Measurements from ENCODE around the gene NAA80.
"Not testable (repeated sequence)": the region's sequence is repeated elsewhere in the genome, so short reads cannot be mapped to it uniquely, and the experiment has no call there.

Gene NAA80

GRCh38 chr3:50288387-50289007 is 10.7 kb downstream of the NAA80 start:
- DNase-seq, result peak; percentile 33

GRCh38 chr3:50287262-50287661 is 11.9 kb downstream of the NAA80 start:
- peak; percentile 38 for DNase-seq

GRCh38 chr3:50286322-50287227 is 12.6 kb downstream of the NAA80 start:
- peak; percentile 48 for DNase-seq

DNA sequence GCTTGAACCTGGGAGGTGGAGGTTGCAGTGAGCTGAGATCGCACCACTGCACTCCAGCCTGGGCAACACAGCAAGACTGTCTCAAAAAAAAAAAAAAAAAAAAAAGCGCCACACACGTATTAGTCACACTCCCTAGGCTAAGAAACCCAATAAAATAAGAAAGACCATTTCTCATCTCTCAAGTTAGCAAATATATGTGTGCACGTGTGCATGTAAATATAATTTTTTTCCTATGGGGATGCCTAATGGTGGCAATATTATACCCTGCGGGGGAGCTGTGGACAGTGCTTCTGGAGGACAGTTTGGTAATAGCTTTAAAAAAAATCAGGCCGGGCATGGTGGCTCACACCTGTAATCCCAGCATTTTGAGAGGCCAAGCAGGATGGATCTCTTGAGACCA is 15.1 kb downstream of the NAA80 start:
- DNase-seq, result peak; percentile 30

DNA sequence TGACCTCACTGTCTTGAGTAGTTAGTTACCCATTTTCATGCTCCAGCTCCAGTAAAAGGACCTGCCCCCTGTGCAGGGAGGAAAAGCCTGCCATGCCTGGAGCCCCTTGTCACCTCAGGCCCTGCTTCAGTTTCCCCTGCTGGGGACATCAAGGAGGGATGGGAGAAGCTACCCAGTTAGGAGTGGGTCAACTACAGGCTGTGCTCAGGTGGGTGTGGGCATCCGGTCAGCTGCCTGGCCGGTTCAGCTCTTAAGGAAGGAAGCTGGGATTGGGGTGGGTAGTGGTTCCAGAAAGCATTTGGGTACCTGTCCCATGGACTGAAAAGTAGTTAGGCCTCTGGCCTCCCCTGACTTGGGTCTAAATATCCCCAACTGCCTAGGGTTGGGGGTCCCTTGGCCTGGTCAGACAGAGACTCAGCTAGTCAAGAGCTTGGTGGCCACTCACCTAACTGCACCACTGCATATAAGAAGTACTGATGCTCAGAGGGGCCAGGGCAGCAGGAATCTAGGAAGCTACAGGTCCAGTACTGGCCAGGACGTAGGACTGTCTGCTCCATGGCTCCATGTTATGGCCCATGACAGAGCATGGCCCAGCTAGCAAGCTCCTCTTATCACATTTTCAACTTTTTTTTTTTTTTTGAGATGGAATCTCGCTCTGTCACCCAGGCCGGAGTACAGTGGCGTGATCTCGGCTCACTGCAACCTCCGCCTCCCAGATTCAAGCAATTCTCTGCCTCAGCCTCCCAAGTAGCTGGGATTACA is 19.8 kb downstream of the NAA80 start:
- DNase-seq, result no peak

DNA sequence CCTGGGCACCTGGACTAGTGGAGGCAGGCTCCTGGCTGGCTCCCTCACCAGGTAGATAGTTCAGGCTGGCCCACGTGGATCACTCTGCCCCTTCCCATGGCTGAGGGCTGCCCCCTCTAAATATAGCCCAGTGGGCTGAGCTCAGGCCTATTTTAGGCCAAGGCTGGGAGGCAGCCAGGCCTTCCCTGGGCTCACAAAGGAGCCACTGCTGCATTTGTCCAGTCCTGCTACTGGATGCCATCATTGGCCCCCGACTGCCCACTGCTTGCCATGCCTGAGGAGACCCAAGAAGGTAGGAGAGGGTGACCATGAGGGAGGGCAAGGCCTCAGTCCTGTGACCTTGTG is 20.4 kb downstream of the NAA80 start, which contains the start of gene LSMEM2:
TSS of gene LSMEM2 (plus strand) at position 208 of the 345 bp plus-strand sequence. CDS start at position 235, 27 bp downstream.
- no peak for DNase-seq

DNA sequence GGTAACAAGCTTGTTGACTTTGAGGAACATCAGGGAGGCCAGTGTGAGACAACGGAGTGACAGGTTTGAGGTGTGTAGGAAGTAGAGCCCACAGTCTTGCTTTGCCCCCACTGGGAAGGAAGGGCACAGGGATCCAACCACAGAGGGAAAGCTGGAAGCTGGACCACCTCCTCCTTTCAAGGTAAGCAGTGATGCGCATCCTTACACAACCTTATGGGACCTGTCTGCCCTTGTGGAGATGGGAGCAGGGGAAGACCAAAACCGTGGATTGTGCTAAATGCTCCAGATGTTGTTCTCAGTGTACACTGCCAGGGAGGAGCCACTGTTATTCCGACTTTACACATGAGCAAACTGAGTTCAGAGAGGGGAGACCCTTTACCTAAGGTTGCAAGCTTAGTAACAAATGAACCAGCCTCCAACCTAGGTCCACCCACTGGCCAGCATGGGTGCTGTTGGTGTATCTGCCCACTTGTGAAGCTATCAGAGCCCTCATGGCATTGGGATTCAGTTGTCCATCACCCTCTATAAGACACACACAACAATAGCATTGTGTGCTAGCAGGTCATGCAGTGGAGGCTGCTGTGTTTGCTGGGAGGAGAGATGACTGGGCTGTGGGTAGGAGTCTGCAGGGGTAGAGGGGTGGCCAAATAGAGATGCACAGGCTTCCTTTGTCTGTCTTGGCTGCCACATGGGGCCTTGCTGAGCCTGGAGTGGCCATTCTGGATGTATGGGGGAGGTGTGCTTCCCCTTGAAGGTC is 20.9 kb downstream of the NAA80 start:
- DNase-seq, result no peak

DNA sequence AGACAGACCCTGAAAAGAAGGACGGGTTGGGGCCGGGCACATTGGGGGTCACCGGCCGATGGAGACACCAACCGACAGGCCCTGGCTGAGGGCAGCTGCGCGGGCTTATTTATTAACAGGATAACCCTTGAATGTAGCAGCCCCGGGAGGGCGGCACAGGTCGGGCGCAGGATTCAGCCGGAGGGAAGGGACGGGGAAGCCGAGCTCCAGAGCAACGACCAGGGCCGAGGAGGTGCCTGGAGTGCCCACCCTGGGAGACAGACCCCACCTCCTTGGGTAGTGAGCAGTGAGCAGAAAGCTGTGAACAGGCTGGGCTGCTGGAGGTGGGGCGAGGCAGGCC is 22.5 kb downstream of the NAA80 start:
- DNase-seq, result no peak

DNA sequence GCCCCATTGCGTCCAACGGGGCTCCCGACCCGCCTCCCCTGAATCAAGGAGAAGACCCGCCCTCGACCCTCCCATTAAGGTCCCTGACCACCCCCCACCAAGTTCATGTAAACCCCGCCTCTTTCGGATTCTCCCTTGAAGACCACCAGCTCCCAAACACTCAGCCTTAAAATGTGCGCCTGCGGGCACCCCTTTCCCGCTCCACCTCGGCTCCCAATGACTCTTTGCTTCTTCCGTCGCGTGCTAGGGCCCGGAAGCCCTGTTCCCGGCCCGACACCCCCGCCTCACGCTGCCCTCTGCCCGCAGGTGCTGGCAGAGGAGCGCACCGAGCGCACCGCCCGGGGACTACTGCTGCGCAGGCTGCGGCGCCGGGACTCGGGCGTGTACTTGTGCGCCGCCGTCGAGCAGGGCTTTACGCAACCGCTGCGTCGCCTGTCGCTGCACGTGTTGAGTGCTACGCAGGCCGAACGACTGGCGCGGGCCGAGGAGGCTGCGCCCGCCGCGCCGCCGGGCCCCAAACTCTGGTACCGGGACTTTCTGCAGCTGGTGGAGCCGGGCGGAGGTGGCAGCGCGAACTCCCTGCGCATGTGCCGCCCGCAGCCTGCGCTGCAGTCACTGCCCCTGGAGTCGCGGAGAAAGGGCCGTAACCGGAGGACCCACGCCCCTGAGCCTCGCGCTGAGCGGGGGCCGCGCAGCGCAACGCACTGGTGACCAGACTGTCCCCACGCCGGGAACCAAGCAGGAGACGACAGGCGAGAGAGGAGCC is 23.0 kb downstream of the NAA80 start:
- no peak for DNase-seq

- no peak for DNase-seq
These were observed 23.8 kb downstream of the NAA80 start for GRCh38 chr3:50275141-50275995.

- peak; percentile 87 for DNase-seq
These were observed 24.7 kb downstream of the NAA80 start for GRCh38 chr3:50274371-50275104.

- DNase-seq, result no peak
These were observed 25.5 kb downstream of the NAA80 start for GRCh38 chr3:50273689-50274065.

GRCh38 chr3:50272911-50273688 is 26.1 kb downstream of the NAA80 start:
- peak; percentile 93 for DNase-seq

GRCh38 chr3:50272538-50272910 is 26.7 kb downstream of the NAA80 start:
- DNase-seq, result not testable (repeated sequence)

GRCh38 chr3:50271314-50271936 is 27.8 kb downstream of the NAA80 start:
- peak; percentile 82 for DNase-seq

GRCh38 chr3:50270422-50271224 is 28.6 kb downstream of the NAA80 start:
- DNase-seq, result no peak

- peak; percentile 78 for DNase-seq
These were observed 29.2 kb downstream of the NAA80 start for GRCh38 chr3:50269977-50270413.

- no peak for DNase-seq
These were observed 29.7 kb downstream of the NAA80 start for GRCh38 chr3:50269460-50269859.

All from islet precursor cell (in vitro differentiated cells).